Measurements from ENCODE around the gene HMOX1.

The HMOX1 gene

GRCh38 chr22:35409783-35410662 lies 29.1 kb downstream of the HMOX1 start:
- H3K9me3 ChIP-seq (ENCODE audit: insufficient read depth, low read depth, low read length), result no peaks in the 10 kb centered on the region
- 94% methylated on average over 16 of the region's 16 CpGs for WGBS
- H3K4me3 ChIP-seq (ENCODE audit: low read length), result no peak overlapping the region
- no peaks in the 10 kb centered on the region for H3K27me3 ChIP-seq (ENCODE audit: insufficient read depth, low read length)
- no peak overlapping the region for H3K27ac ChIP-seq (ENCODE audit: low read depth, low read length)
- no peak overlapping the region for H3K9ac ChIP-seq (ENCODE audit: low read depth, low read length)
- peaks cover 97% of the 10 kb centered on the region for H3K36me3 ChIP-seq (ENCODE audit: insufficient read depth, low read length)
- no peaks in the 10 kb centered on the region for H3K4me1 ChIP-seq (ENCODE audit: insufficient read depth, low read length)

- 94% methylated on average over 6 of the region's 6 CpGs for WGBS
- Histone ChIP-seq H3K4me3 (ENCODE audit: low read length) (no peak overlapping the region), H3K9me3 (ENCODE audit: insufficient read depth, low read depth, low read length) (no peaks in the 10 kb centered on the region), H3K27ac (ENCODE audit: low read depth, low read length) (no peak overlapping the region), H3K9ac (ENCODE audit: low read depth, low read length) (no peak overlapping the region), H3K27me3 (ENCODE audit: insufficient read depth, low read length) (no peaks in the 10 kb centered on the region), H3K4me1 (ENCODE audit: insufficient read depth, low read length) (no peaks in the 10 kb centered on the region), H3K36me3 (ENCODE audit: insufficient read depth, low read length) (peaks cover 97% of the 10 kb centered on the region)
Measured at GRCh38 chr22:35410663-35411034, 29.8 kb downstream of the HMOX1 start.

DNA sequence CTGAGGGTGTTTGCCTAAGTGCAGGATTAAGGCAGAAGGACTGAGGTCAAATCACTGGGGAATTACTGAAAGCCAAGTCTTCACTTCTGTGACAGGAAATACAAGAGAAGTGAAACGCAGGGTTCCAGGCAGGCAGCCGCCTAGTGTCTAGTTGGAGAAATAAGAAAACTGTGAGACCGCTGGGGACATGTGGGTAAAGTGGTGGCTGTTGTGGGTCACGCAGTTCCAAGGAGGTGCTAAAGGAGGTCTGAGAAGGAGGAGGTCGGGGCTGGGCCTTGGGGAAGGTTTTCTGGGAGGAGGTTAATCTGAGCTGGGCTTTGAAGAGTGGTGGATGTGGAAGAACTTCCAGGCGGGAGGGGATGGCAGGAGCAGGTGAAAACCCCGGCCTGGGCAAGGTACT lies 30.2 kb downstream of the HMOX1 start:
- Histone ChIP-seq H3K9ac (ENCODE audit: low read depth, low read length) (no peak overlapping the region), H3K4me1 (ENCODE audit: insufficient read depth, low read length) (no peaks in the 10 kb centered on the region), H3K27me3 (ENCODE audit: insufficient read depth, low read length) (no peaks in the 10 kb centered on the region), H3K27ac (ENCODE audit: low read depth, low read length) (no peak overlapping the region), H3K9me3 (ENCODE audit: insufficient read depth, low read depth, low read length) (no peaks in the 10 kb centered on the region), H3K36me3 (ENCODE audit: insufficient read depth, low read length) (peaks cover 97% of the 10 kb centered on the region), H3K4me3 (ENCODE audit: low read length) (no peak overlapping the region)
- WGBS, result 91% methylated on average over 7 of the region's 7 CpGs

- Histone ChIP-seq H3K27me3 (ENCODE audit: insufficient read depth, low read length) (no peaks in the 10 kb centered on the region), H3K9ac (ENCODE audit: low read depth, low read length) (no peak overlapping the region), H3K9me3 (ENCODE audit: insufficient read depth, low read depth, low read length) (no peaks in the 10 kb centered on the region), H3K36me3 (ENCODE audit: insufficient read depth, low read length) (peaks cover 95% of the 10 kb centered on the region), H3K4me1 (ENCODE audit: insufficient read depth, low read length) (no peaks in the 10 kb centered on the region), H3K27ac (ENCODE audit: low read depth, low read length) (no peak overlapping the region), H3K4me3 (ENCODE audit: low read length) (no peak overlapping the region)
- WGBS, result 94% methylated on average over 4 of the region's 4 CpGs
Measured at GRCh38 chr22:35413624-35414023, 32.7 kb downstream of the HMOX1 start.

DNA sequence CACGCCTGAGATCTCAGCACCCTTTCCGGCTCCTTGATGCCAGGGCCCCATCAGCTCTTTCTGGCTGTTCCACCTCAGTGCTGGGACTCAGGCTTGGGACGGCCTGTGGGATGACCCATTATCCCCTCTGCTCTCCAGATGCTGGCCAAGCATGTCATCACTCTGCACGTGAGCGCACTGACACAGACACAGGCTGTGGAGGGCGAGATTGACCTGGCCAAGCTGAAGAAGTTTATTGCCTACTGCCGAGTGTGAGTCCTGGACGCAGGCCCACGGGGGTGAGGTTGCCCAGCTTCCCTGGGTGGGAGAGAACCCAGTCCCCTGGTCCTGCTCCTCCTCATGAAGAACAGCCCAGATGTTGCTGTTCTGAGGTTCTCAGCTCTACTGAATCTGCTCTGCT lies 36.7 kb downstream of the HMOX1 start:
- Histone ChIP-seq H3K27me3 (ENCODE audit: insufficient read depth, low read length) (no peaks in the 10 kb centered on the region), H3K36me3 (ENCODE audit: insufficient read depth, low read length) (peaks cover 95% of the 10 kb centered on the region), H3K27ac (ENCODE audit: low read depth, low read length) (no peak overlapping the region), H3K9me3 (ENCODE audit: insufficient read depth, low read depth, low read length) (no peaks in the 10 kb centered on the region), H3K9ac (ENCODE audit: low read depth, low read length) (no peak overlapping the region), H3K4me1 (ENCODE audit: insufficient read depth, low read length) (no peaks in the 10 kb centered on the region), H3K4me3 (ENCODE audit: low read length) (no peak overlapping the region)
- WGBS, result 96% methylated on average over 9 of the region's 9 CpGs

GRCh38 chr22:35418088-35418487 lies 37.2 kb downstream of the HMOX1 start:
- H3K9me3 ChIP-seq (ENCODE audit: insufficient read depth, low read depth, low read length), result no peaks in the 10 kb centered on the region
- no peak overlapping the region for H3K9ac ChIP-seq (ENCODE audit: low read depth, low read length)
- H3K4me1 ChIP-seq (ENCODE audit: insufficient read depth, low read length), result no peaks in the 10 kb centered on the region
- H3K27ac ChIP-seq (ENCODE audit: low read depth, low read length), result no peak overlapping the region
- no peaks in the 10 kb centered on the region for H3K27me3 ChIP-seq (ENCODE audit: insufficient read depth, low read length)
- peaks cover 96% of the 10 kb centered on the region for H3K36me3 ChIP-seq (ENCODE audit: insufficient read depth, low read length)
- H3K4me3 ChIP-seq (ENCODE audit: low read length), result no peak overlapping the region
- WGBS, result 94% methylated on average over 7 of the region's 8 CpGs

GRCh38 chr22:35418731-35419130 lies 37.8 kb downstream of the HMOX1 start:
- WGBS, result 100% methylated on average over 3 of the region's 3 CpGs
- Histone ChIP-seq H3K4me1 (ENCODE audit: insufficient read depth, low read length) (no peaks in the 10 kb centered on the region), H3K9ac (ENCODE audit: low read depth, low read length) (no peak overlapping the region), H3K27ac (ENCODE audit: low read depth, low read length) (no peak overlapping the region), H3K9me3 (ENCODE audit: insufficient read depth, low read depth, low read length) (no peaks in the 10 kb centered on the region), H3K4me3 (ENCODE audit: low read length) (no peak overlapping the region), H3K36me3 (ENCODE audit: insufficient read depth, low read length) (peaks cover 96% of the 10 kb centered on the region), H3K27me3 (ENCODE audit: insufficient read depth, low read length) (no peaks in the 10 kb centered on the region)

GRCh38 chr22:35419756-35420155 lies 38.9 kb downstream of the HMOX1 start:
- Histone ChIP-seq H3K27me3 (ENCODE audit: insufficient read depth, low read length) (no peaks in the 10 kb centered on the region), H3K4me3 (ENCODE audit: low read length) (no peak overlapping the region), H3K36me3 (ENCODE audit: insufficient read depth, low read length) (peaks cover 97% of the 10 kb centered on the region), H3K27ac (ENCODE audit: low read depth, low read length) (no peak overlapping the region), H3K4me1 (ENCODE audit: insufficient read depth, low read length) (0 out of 2 replicates have a peak, but pooled peaks cover under 1% of the 10 kb centered on the region), H3K9ac (ENCODE audit: low read depth, low read length) (no peak overlapping the region), H3K9me3 (ENCODE audit: insufficient read depth, low read depth, low read length) (no peaks in the 10 kb centered on the region)
- 97% methylated on average over 10 of the region's 10 CpGs for WGBS

GRCh38 chr22:35421121-35421520 lies 40.2 kb downstream of the HMOX1 start:
- Histone ChIP-seq H3K27ac (ENCODE audit: low read depth, low read length) (no peak overlapping the region), H3K4me3 (ENCODE audit: low read length) (no peak overlapping the region), H3K4me1 (ENCODE audit: insufficient read depth, low read length) (peaks cover 14% of the 10 kb centered on the region; the same call in 1 of the 2 replicates), H3K9ac (ENCODE audit: low read depth, low read length) (no peak overlapping the region), H3K36me3 (ENCODE audit: insufficient read depth, low read length) (peaks cover 95% of the 10 kb centered on the region), H3K9me3 (ENCODE audit: insufficient read depth, low read depth, low read length) (no peaks in the 10 kb centered on the region), H3K27me3 (ENCODE audit: insufficient read depth, low read length) (no peaks in the 10 kb centered on the region)
- WGBS, result 90% methylated on average over 12 of the region's 12 CpGs

DNA sequence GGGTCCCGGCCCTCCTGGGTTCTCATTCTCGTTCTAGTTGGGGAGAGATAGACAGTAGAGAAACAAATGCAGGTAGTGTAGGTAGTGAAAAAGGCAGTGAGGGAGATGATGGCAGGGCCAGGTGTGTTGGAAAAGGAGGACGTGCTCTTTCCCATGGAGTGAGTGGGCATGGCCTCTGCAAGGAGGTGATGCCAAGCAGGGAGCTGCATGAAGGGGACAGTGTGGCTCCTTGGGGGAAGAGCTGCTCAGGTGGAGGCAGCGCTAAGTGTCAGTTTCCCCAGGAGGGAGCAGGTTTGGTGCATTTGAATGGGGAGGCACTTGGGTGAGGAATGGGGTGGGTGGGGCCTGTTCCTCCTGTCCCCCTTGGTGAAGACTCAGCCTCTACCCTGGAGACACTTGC lies 41.2 kb downstream of the HMOX1 start:
- H3K9ac ChIP-seq (ENCODE audit: low read depth, low read length), result no peak overlapping the region
- no peaks in the 10 kb centered on the region for H3K9me3 ChIP-seq (ENCODE audit: insufficient read depth, low read depth, low read length)
- WGBS, result 93% methylated on average over 4 of the region's 4 CpGs
- H3K4me3 ChIP-seq (ENCODE audit: low read length), result no peak overlapping the region
- H3K27me3 ChIP-seq (ENCODE audit: insufficient read depth, low read length), result no peaks in the 10 kb centered on the region
- H3K4me1 ChIP-seq (ENCODE audit: insufficient read depth, low read length), result peaks cover 19% of the 10 kb centered on the region; the same call in 1 of the 2 replicates
- H3K27ac ChIP-seq (ENCODE audit: low read depth, low read length), result no peak overlapping the region
- peaks cover 89% of the 10 kb centered on the region for H3K36me3 ChIP-seq (ENCODE audit: insufficient read depth, low read length)

DNA sequence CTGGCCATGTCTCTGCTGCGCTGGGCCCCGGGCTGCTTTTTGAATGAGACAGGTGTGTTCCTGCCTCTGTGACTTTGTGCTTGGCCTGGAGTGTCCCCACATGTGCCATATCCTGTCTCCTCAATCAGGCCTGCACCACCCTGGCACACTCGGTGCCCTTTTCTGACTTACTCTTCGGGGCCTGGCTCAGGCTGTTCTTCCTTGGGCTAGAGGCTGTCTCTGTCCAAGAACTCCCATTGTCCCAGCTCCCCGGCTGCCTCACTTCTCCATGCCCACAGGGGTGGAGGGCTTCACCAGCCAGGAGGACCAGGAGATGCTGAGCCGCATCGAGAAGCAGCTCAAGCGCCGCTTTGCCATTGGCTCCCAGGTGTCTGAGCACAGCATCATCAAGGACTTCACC lies 42.0 kb downstream of the HMOX1 start:
- Histone ChIP-seq H3K4me1 (ENCODE audit: insufficient read depth, low read length) (peaks cover 21% of the 10 kb centered on the region; the same call in 1 of the 2 replicates), H3K27ac (ENCODE audit: low read depth, low read length) (no peak overlapping the region), H3K4me3 (ENCODE audit: low read length) (no peak overlapping the region), H3K36me3 (ENCODE audit: insufficient read depth, low read length) (peaks cover 88% of the 10 kb centered on the region), H3K27me3 (ENCODE audit: insufficient read depth, low read length) (no peaks in the 10 kb centered on the region), H3K9me3 (ENCODE audit: insufficient read depth, low read depth, low read length) (no peaks in the 10 kb centered on the region), H3K9ac (ENCODE audit: low read depth, low read length) (no peak overlapping the region)
- 96% methylated on average over 9 of the region's 9 CpGs for WGBS
